Gastrocnemius medialis (tissue), 4 donors: ENCODE measurements around the gene DZIP3.

ENCODE experiments used
- POLR2A ChIP-seq, 2 donors: fragments of 450-650 bp; IDR thresholded peaks; one replicate each; pipeline ENCODE4 v1.6.1; 2017; ENCODE audit warnings: antibody characterized with exemption in 2 of 2, mild to moderate bottlenecking in 2 of 2, moderate library complexity in 2 of 2
- TF ChIP-seq, protein P1 (sequence below), 5 experiments: fragments of 450-650 bp in 3 of 5; fragments of 200-600 bp in 2 of 5; sonication (generic) in 2 of 5; IDR thresholded peaks in 4 of 5; conservative IDR thresholded peaks in 1 of 5; 1 replicate in 4 of 5; 2 replicates in 1 of 5; pipeline ENCODE4 v1.5.1; 2016 to 2019; ENCODE audit warnings: antibody characterized with exemption in 5 of 5, mild to moderate bottlenecking in 3 of 5, moderate library complexity in 3 of 5

DNA sequence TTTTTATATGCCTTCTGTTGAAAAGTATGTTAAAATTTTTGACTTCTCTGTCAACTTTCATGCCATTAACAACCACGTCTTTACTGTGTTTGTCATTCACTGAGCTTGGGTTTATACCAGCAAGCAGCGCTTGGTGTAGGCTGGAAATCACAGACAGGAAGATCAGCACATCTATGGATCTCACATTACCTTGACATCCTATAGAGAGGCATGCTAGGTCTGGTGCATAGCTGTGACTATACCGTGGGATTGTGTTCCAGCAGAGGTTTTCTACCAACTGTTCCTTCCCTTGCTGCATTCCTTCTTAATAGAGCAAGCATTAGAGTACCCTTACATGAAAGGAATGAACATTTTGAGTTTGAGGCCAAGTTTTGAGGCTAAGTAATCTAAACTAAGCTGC lies 53.0 kb downstream of the DZIP3 start:
- TF ChIP-seq, protein P1, sequence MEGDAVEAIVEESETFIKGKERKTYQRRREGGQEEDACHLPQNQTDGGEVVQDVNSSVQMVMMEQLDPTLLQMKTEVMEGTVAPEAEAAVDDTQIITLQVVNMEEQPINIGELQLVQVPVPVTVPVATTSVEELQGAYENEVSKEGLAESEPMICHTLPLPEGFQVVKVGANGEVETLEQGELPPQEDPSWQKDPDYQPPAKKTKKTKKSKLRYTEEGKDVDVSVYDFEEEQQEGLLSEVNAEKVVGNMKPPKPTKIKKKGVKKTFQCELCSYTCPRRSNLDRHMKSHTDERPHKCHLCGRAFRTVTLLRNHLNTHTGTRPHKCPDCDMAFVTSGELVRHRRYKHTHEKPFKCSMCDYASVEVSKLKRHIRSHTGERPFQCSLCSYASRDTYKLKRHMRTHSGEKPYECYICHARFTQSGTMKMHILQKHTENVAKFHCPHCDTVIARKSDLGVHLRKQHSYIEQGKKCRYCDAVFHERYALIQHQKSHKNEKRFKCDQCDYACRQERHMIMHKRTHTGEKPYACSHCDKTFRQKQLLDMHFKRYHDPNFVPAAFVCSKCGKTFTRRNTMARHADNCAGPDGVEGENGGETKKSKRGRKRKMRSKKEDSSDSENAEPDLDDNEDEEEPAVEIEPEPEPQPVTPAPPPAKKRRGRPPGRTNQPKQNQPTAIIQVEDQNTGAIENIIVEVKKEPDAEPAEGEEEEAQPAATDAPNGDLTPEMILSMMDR (IDR thresholded peaks at IDR 0.05 in 4 of 5, conservative IDR thresholded peaks at IDR 0.05 in 1 of 5): no peak
- no peak for TF ChIP-seq POLR2A (IDR thresholded peaks at IDR 0.05)
